Type B pancreatic cell (in vitro differentiated cells): ENCODE data around the gene ERVMER34-1. TPM values are rescaled to one million over a fixed set of nuclear protein-coding genes. Genes with fewer than 3 reads are reported as not detected.

Source experiments
- DNase-seq: peaks from one replicate; pipeline ENCODE4 v3.0.0; 2021; ENCODE audit warnings: mixed read lengths; ENCODE audit not compliant: unreplicated experiment; ENCODE audit errors: extremely low spot score
- H3K27ac Mint-ChIP-seq: 2 replicates; pipeline ENCODE4 v1.8.0; 2021; ENCODE audit warnings: mild to moderate bottlenecking, mixed read lengths
- H3K27me3 Mint-ChIP-seq: 2 replicates; pipeline ENCODE4 v1.8.0; 2021; ENCODE audit warnings: mixed read lengths
- H3K36me3 Mint-ChIP-seq: 2 replicates; pipeline ENCODE4 v1.8.0; 2021; ENCODE audit warnings: mixed read lengths
- H3K4me1 Mint-ChIP-seq: one replicate; pipeline ENCODE4 v1.8.0; 2021; ENCODE audit warnings: mixed read lengths; ENCODE audit not compliant: unreplicated experiment
- H3K4me3 Mint-ChIP-seq: 2 replicates; pipeline ENCODE4 v1.8.0; 2021; ENCODE audit warnings: mild to moderate bottlenecking, mixed read lengths
- H3K9me3 Mint-ChIP-seq: 2 replicates; pipeline ENCODE4 v1.8.0; 2021; ENCODE audit warnings: mixed read lengths
- CTCF ChIP-seq: fragments of 200-600 bp; sonication (generic); conservative IDR thresholded peaks from 2 replicates; pipeline ENCODE4 v1.5.0; 2021; ENCODE audit warnings: antibody characterized with exemption, mild to moderate bottlenecking
- total RNA-seq: library from RNA; stranded (reverse); gene quantifications from 2 replicates; pipeline ENCODE4 v1.2.1, GENCODE V29; 2021; ENCODE audit warnings: low replicate concordance

ERVMER34-1 gene
- total RNA-seq, 1 donor from 2014 or later = 3.9 TPM

GRCh38 chr4:52788806-52789205 lies 37.6 kb upstream of the ERVMER34-1 start:
- no peak for TF ChIP-seq CTCF
- H3K36me3 Mint-ChIP-seq = no peaks in the 10 kb centered on the region
- no peaks in the 10 kb centered on the region for H3K27me3 Mint-ChIP-seq
- no peaks in the 10 kb centered on the region for H3K9me3 Mint-ChIP-seq
- no peak for DNase-seq
- no peak overlapping the region for H3K27ac Mint-ChIP-seq
- no peaks in the 10 kb centered on the region for H3K4me1 Mint-ChIP-seq
- H3K4me3 Mint-ChIP-seq = no peak overlapping the region

DNA sequence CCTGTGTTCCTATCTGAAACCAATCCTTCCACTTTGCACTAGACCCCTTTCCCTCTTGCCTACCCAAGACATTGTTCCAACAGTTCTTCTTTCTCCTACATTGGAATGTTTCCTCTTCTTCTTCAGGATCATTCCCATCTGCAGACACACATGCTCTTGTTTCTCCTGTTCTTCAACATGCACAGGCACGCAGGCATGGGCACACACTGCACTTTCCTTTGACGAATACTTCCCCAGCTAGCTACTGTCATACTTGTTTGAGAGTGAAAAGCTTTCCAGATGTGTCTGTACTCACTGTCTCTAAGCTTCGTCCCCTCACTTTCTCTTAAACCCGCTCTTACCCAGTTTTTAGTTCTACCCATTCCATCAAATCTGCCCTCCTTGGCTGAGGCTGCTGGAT lies 31.8 kb upstream of the ERVMER34-1 start:
- H3K4me3 Mint-ChIP-seq = no peak overlapping the region
- peaks cover 11% of the 10 kb centered on the region for H3K9me3 Mint-ChIP-seq
- H3K27me3 Mint-ChIP-seq = no peaks in the 10 kb centered on the region
- no peak for DNase-seq
- no peaks in the 10 kb centered on the region for H3K4me1 Mint-ChIP-seq
- H3K27ac Mint-ChIP-seq = no peak overlapping the region
- TF ChIP-seq CTCF = no peak
- no peaks in the 10 kb centered on the region for H3K36me3 Mint-ChIP-seq

DNA sequence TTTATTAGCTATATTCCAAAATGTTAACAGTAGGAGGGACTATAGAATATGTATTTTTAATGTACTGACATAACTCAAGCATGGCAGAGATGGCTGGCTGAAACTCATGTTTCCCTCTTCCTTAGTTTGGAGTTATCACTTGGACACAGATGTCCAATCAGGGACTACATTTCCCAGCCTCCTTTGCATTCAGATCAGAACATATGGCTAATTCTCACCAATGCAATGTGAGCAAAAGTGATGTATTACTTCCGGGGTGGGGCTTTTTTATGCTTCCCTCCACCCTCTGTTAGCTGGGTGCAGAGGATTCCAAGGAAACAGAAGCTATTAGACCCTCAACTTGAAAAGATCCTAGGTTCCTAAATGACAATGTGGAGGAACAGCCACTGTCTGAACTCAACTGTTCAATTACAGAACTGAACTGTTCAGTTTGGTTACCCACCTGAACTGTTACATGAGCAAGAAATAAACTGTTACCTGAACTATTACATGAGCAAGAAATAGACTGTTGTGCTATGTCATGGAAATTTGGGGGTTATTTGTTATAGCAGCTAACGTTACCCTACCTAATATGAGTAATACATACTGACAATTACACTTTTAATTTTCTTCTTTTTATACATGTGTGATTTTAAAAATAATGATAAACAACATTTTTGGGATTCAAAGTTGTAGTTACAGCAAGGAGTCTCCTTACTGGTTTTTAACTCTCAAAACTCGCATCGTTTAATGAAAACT lies 29.6 kb upstream of the ERVMER34-1 start:
- no peak overlapping the region for H3K27ac Mint-ChIP-seq
- H3K4me1 Mint-ChIP-seq = no peaks in the 10 kb centered on the region
- no peak for TF ChIP-seq CTCF
- no peak overlapping the region for H3K4me3 Mint-ChIP-seq
- H3K36me3 Mint-ChIP-seq = no peaks in the 10 kb centered on the region
- peaks cover 11% of the 10 kb centered on the region for H3K9me3 Mint-ChIP-seq
- no peak for DNase-seq
- H3K27me3 Mint-ChIP-seq = no peaks in the 10 kb centered on the region

DNA sequence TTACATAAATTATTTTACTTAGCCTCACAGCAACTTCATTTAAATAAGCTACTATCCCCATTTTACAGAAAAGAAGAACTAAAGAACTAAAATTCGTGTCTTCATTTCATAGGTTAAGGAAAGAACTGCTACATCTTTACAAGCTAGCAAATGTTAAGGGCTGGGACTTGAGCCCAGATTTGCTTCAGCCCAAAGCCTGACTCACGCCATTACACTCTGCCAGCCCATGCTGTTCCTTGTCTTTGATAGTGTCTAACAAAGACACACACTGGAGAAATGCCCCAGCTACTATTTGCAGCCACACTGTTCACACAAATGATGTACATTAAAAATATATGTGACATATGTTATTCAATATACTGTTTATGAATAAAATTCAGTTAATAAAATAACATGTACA lies 29.0 kb upstream of the ERVMER34-1 start:
- Mint-ChIP-seq H3K27ac (no peak overlapping the region), H3K4me3 (no peak overlapping the region), H3K4me1 (no peaks in the 10 kb centered on the region), H3K36me3 (no peaks in the 10 kb centered on the region), H3K27me3 (no peaks in the 10 kb centered on the region), H3K9me3 (peaks cover 11% of the 10 kb centered on the region)
- TF ChIP-seq CTCF = no peak
- no peak for DNase-seq

- Mint-ChIP-seq H3K27ac (no peak overlapping the region), H3K36me3 (no peaks in the 10 kb centered on the region), H3K9me3 (no peaks in the 10 kb centered on the region), H3K27me3 (no peaks in the 10 kb centered on the region), H3K4me1 (no peaks in the 10 kb centered on the region), H3K4me3 (no peak overlapping the region)
- no peak for TF ChIP-seq CTCF
- no peak for DNase-seq
These were observed 9.0 kb upstream of the ERVMER34-1 start for GRCh38 chr4:52760256-52760655.
